HG03432 (cell line): ENCODE results near the gene DSG3.
"Not testable (repeated sequence)": the region's sequence is repeated elsewhere in the genome, so short reads cannot be mapped to it uniquely, and the experiment has no call there.

ENCODE experiments used
- ATAC-seq: cut with Tn5 transposase; IDR thresholded peaks from one replicate; pipeline ENCODE4 v1.9.1; 2021; ENCODE audit warnings: mild to moderate bottlenecking, moderate library complexity; ENCODE audit not compliant: unreplicated experiment

Gene DSG3

GRCh38 chr18:31490833-31491232 lies 43.3 kb downstream of the DSG3 start:
- no peak for ATAC-seq

GRCh38 chr18:31491586-31491985 lies 44.0 kb downstream of the DSG3 start:
- no peak for ATAC-seq

- no peak for ATAC-seq
Measured at GRCh38 chr18:31492671-31493070, 45.1 kb downstream of the DSG3 start.

DNA sequence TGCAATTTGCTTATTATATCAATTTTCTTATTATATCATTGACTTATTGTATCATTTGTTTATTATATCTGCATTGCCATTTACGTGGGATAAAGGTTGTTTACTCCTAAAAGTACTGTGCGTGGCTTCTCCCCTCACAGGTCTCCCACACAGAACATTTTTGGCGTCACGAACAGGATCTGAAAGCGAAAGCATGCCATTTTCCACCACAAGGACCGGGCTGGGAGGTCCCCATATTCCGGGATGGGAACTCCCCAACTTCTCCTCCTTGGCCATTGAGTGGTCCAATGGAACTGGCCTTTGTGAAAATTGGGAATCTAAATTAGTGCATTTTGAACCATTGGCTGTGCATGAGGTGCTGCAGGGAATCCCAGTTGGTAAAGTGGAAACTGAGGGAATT lies 45.6 kb downstream of the DSG3 start:
- no peak for ATAC-seq

- no peak for ATAC-seq
Measured at GRCh38 chr18:31493941-31494340, 46.4 kb downstream of the DSG3 start.

- ATAC-seq: not testable (repeated sequence)
Measured at GRCh38 chr18:31494705-31495244, 47.2 kb downstream of the DSG3 start.

GRCh38 chr18:31497404-31497835 lies 49.9 kb downstream of the DSG3 start:
- ATAC-seq: no peak

- peak; percentile 63 for ATAC-seq
Measured at GRCh38 chr18:31497836-31498573, 50.5 kb downstream of the DSG3 start, which contains the start of gene DSG2. Gene DSG2, plus strand, starts transcription at chr18:31498177. Its CDS starts 75 bp downstream, at chr18:31498252.

- ATAC-seq: peak; percentile 15
Measured at GRCh38 chr18:31498574-31499524, 51.3 kb downstream of the DSG3 start.

DNA sequence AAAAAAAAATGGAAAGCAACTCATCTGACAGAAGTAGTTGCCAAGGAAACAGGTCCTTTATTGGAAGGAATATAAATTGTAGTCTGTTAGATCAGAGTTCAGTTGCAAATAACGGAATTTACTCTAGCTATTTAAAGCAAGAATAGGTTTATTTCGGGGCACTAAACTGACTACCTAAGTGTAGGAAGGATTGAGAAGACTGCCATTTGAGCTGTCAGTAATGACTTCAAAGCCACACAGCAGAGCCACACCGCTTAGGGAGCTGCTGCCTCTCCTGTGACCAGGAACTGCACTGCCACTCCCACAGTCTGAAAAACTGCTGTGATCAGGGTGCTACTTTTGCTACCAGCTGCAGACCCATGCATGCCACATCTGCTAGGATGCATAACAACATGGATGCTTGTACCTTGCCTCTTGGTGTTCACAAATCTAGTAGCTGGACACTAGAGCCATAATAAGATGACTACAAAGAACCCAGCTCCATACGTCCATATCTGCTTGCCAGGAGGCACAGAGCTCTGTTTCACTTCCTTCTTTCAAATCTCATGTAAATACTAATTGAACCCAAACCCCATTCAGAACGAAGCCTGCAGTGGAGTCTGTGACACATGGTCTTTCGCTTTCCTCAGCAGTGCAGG lies 52.6 kb downstream of the DSG3 start:
- ATAC-seq: peak; percentile 82

DNA sequence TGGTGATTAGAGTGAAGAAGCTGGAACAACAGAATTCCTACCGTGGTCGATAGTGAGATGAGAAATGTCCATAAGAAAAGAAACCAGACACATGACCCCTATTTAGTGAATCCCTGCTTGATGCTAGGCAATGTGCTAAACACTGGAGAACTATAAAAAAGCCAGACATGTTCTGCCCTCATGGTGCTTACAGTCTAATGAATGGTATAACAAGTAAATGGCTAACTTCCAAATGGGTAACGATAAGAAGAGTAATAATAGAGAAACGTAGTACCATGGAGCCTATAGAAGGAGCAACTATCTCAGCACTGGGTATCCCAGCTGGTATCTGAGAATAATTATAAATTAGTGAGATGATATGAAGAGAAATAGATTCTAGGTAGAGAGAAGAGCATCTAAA lies 55.5 kb downstream of the DSG3 start:
- ATAC-seq: no peak

- no peak for ATAC-seq
Measured at GRCh38 chr18:31504455-31505147, 57.1 kb downstream of the DSG3 start.

DNA sequence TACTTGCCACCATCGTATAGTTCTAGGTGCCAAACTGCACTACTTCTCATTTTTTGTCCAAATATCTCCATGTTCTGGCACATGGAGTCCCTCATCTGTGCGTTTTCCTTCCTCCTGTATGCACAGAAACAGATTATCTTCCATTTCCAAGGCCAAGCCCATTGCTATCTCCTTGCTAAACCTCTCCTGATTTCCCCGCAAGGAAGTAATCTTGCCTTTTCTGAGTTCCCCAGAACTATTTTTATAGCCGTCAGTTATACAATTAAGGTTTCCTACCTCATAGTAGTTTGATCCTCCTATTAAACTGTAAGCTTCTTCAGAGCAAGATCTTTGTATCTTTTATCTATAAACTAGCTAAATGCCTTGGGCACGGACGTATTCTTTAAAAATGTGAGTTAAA lies 57.6 kb downstream of the DSG3 start:
- no peak for ATAC-seq

- no peak for ATAC-seq
Measured at GRCh38 chr18:31506024-31506742, 58.6 kb downstream of the DSG3 start.

DNA sequence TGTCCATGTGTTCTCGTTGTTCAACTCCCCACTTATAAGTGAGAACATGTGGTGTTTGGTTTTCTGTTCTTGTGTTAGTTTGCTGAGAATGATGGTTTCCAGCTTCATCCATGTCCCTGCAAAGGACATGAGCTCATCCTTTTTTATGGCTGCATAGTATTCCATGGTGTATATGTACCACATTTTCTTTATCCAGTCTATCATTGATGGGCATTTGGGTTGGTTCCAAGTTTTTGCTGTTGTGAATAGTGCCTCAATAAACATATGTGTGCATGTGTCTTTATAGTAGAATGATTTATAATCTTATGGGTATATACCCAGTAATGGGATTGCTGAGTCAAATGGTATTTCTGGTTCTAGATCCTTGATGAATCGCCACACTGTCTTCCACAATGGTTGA lies 59.6 kb downstream of the DSG3 start:
- not testable (repeated sequence) for ATAC-seq

- no peak for ATAC-seq
Measured at GRCh38 chr18:31508781-31509180, 61.2 kb downstream of the DSG3 start.

- no peak for ATAC-seq
Measured at GRCh38 chr18:31509571-31509970, 62.0 kb downstream of the DSG3 start.

DNA sequence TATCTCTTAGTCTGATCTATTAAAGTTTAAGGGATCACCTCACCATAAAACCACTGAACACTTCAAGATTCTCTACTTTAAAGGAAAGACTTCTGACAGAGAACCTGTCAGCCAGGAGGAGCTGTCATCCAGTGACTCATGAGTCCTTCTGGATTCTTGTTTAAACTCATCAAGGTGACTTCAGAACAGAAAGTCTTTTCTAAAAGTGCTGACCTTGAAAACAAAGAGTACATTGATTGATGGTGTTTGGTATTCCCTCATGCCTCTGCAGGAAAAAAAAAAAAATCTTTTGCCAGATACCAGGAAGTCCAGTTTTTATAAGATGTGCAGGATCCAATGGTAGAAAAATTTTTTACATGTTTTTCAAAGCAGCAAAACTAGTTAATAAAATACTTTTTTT lies 62.8 kb downstream of the DSG3 start:
- no peak for ATAC-seq

DNA sequence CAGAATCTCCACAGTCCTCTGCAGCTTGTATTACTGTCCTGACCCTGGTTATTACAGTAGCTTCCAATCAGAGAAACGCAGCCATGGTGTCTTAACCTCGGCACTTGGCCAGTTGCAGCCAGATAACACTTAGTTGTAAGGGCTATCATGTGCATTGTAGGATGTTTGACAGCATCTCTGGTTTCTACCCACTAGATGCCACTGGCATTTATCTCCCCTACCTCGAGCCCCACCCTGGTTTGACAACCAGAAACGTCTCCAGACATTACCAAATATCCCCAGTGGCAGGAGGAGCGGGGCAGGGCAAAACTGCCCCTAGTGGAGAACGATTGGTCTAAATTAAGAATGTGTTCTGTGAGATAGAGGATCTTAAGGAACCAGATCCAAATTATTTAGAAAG lies 63.6 kb downstream of the DSG3 start:
- peak; percentile 38 for ATAC-seq
